Activated gamma-delta T cell (primary cell): ENCODE measurements around the gene HUNK.

Experiments
- DNase-seq: peaks from one replicate; lab custom pipeline; 2025; lab: John Stamatoyannopoulos, UW

HUNK gene

DNA sequence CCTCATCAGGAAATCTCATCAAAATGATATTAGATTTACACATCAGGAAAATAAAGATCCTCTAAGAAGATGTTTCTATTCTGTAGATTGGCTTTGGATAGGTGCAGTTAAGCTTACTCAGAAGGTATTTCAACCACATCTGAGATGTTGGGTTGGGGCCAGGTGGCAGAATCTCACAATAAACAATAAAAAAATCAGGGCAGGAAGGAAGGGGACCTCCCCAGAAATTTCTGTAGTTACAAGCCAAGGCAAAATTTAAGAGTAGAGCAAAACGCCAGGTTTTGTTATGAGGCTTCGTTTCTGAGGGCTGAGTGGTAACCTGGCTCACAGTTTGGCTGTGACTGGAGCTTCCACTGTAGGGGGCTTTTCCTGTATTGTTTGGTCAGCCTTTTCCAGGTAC is 84.8 kb downstream of the HUNK start:
- DNase-seq, result no peak

DNA sequence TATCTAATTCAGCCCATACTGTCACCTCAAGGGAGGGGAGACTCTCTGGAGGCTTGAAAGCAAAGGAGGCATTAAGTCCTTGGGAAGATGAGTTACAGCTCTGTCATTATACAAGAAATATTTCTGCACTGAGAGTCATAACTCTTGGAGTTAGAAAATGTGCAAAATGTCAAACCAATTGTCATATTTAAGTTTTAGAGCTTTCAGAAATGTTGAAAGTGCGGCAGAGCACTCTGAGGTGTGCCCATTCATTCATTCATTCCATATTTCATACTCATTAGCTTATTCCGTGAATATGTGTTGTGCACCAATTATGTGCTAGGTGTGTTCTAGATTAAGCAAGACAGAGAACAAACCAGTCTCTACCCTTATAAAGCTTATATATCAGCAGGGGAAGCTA is 87.1 kb downstream of the HUNK start:
- no peak for DNase-seq

DNA sequence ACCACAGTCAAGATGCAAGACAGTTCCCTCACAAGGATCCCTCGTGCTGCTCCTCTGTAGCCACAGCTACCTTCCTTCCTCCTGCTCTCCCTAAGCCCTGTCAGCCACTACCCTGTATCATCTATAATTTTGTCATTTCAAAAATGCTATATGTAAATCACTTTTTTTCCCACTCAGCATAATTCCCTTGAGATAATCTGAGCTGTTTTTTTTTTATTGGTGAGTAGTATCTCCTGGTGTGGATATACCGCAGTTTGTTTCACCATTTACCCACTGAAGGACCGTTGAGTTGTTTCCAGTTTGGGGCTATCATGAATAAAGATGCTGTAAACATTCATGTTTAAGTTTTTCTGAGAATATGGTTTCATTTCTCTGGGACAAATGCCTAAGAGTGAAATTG is 88.2 kb downstream of the HUNK start:
- DNase-seq, result no peak

DNA sequence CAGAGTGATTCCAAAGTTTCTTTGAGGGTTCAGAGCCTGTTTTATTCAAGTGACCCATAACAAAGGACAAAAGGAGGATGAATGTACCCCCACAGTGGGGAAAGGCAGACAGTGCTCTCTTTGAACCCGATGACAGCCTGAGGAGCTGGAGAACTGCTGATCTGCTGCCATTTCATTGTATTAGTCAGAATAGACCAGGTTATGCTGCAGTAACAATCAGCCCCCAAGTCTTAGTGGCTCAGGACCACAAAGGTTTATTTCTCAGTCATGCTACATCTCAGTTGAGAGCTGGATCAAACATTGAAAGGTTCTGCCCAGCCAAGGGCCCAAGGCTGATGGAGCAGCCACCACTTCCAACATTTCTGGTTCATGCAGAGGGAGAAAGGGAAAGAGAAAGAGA is 88.9 kb downstream of the HUNK start:
- no peak for DNase-seq

DNA sequence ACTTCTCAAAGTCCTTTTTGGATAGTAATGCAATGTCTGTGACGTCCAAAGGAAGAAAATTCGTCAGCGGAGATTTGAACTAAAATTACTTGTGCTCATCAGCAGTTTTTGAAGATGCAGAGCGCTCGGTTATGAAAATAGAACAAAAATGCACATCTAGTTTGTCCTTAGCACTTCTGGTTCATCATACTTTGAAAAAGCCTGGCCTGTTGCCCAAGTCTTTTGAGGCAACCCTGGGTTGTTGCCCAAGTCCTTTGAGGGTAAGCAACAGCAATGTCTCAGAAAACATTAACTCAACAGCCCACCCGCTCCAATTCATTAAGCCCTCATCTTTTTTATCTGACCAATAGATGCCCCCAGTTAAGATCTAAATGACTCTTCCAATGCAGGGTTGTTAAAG is 91.9 kb downstream of the HUNK start:
- no peak for DNase-seq

DNA sequence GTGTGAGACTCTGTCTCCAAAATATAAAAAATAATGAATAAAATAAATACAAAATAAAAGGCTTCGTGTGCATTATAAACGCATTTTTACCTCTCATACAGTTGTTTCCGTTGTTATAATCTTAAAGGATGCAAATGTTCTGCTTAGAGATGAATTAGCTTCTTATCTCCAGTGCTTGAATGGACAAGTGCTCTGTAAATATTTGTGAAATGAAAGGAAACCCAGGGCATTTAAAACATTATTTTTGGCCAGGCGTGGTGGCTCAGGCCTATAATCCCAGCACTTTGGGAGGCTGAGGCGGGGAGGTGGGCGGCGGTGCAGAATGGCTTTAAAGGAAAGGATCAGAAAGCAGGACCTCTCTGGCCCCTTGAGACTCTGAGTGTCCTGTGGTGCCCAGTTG is 94.5 kb downstream of the HUNK start:
- DNase-seq, result no peak

DNA sequence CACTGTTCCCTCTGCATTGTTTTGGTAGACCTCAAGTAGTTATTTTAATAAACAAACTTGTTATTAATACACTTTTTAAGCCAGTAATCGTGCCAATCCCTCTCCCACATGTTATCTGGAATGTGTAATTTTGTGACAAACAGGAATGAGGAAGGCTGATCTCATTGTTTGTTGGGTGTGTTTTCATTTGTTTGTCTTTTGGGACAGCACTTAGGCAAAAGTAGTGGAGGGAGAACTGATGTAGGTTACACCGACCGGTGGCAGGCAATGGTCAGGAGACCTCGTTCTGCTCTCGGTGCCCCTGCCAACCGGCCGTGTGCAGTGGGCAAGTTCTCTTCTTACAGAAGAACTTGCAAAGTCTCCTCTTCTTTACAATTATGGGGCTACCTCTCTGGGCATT is 99.8 kb downstream of the HUNK start:
- no peak for DNase-seq

DNA sequence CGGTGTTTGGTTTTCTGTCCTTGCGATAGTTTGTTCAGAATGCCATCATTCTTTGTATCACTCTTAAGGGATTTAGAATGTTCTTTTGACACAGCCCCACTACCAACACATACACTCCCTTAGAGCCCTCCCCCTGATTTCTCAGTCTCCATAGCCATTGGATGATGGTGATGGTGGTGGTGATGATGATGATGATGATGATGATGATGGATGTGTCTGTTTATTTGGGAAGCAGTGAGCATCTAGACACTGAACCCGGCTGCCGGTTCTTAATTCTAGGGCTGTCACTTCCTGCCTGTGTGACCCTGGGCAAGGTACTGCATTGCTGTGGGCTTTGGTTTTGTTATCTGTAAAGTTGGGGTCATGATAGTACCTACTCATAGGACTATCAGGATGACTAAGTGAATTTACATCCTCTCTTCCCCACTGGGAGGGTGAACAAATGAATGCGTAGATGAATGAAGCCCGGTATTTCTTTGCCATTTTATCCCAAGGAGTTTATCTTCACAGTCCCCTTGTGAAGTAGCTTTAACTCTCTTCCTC is 100.7 kb downstream of the HUNK start:
- no peak for DNase-seq

DNA sequence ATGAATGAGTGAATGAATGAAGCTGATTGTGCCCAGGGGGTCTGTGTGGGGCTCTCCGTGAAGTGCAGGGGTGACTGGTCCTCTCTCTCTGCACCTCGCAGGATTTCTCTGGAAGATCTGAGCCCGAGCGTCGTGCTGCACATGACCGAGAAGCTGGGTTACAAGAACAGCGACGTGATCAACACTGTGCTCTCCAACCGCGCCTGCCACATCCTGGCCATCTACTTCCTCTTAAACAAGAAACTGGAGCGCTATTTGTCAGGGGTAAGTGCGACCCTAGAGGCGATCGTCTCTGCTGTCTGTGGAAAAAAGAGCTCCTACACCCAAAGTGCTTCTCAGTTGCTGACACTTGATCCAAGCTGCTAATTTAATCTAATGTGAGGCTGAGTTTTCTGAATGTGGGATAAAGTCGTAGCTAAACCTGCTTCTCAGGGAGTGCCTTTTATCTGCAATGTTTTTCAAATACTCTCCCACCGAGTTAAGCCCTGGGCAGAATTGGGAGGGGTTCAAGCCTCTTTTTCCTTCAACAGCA is 101.7 kb downstream of the HUNK start:
- no peak for DNase-seq

DNA sequence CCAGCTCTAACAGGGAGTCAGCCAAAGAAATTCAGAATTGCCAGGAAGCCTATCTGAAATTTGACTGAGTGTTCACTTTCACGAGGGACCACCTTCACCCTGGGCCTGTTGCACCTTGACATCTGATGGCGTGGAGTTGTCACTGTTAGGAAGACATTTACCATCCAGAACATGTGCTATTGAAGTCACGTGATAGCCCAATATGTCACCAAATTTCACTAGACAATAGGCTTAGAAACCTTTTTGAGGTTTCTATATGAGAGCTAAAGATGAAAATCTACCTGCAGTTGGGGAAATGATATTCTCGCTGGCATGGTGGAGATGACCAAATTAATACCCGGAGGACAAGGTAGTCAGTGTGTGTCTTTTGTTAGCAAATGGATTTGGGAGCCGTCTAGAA is 102.7 kb downstream of the HUNK start:
- no peak for DNase-seq

DNA sequence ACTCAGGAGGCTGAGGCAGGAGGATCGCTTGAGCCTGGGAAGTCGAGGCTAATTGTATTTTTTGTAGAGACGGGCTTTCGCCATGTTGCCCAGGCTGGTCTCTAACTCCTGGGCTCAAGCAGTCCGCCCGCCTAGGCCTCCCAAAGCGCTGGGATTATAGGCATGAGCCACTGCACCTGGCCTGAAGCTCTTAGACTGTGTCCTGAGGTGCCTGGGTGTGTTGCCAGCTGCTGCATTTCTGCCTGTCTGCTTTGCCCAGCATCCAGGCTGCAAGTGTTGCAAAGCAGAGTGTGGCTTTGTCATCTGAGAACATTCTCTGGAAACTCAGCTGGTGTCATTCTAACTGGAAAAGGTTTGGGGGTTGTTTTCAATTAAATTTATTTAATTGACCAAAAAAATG is 105.0 kb downstream of the HUNK start:
- DNase-seq, result no peak

DNA sequence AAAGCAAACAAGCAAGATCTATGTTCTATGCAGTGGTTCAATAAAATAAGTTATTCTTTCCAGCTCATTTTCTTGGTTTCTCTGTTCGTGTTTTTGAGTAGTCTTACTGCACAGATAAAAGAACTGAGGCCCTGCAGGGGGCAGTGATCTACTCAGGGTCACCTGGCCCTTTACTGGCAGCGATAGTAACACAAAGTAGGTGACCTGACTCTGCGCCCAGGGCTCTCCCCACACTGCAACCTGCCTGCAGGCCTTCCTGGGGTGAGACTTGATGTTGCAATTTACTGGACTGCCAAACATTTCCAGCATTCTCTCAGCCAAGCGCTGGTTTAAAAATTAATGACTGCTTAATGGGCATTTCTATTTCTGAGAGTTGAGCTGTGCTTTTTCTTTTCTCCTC is 110.3 kb downstream of the HUNK start:
- no peak for DNase-seq

DNA sequence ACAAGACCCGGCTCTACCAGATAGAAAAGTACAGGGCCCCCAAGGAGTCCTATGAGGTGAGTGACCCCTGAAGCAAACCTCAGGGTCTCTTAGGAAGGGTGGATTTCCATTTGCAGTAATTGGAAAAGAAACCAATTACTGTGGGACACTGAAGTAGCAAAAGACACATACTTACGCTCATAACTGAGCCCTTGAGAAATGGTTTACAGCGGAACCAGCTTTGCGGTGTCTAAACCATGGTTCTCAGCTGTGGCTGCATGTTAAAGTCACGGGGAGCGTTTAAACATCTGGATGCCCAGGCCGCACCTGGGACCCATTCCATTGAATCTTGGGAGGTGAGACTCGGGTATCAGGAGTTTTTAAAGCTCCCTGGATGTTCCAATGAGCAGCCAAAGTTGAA is 110.7 kb downstream of the HUNK start:
- no peak for DNase-seq

DNA sequence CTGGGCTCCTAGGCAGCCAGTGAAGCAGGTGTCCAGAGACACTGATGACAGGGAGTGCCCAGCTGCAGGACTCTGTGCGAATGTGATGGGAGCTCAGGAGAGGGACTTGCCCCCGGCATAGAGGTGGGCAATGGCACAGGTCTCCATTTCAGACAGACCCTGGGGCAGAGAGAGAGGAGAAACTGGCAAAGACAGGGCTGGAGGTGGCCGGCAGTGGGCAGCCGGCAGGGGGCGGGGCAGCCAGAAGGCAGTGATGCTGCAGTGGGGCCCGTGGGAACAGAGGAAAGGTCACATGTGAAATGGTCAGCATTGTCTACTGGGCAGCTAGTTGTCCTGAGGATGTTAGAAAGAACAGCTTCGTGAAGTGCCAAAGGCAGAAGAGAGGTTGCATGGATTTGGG is 112.6 kb downstream of the HUNK start:
- no peak for DNase-seq

DNA sequence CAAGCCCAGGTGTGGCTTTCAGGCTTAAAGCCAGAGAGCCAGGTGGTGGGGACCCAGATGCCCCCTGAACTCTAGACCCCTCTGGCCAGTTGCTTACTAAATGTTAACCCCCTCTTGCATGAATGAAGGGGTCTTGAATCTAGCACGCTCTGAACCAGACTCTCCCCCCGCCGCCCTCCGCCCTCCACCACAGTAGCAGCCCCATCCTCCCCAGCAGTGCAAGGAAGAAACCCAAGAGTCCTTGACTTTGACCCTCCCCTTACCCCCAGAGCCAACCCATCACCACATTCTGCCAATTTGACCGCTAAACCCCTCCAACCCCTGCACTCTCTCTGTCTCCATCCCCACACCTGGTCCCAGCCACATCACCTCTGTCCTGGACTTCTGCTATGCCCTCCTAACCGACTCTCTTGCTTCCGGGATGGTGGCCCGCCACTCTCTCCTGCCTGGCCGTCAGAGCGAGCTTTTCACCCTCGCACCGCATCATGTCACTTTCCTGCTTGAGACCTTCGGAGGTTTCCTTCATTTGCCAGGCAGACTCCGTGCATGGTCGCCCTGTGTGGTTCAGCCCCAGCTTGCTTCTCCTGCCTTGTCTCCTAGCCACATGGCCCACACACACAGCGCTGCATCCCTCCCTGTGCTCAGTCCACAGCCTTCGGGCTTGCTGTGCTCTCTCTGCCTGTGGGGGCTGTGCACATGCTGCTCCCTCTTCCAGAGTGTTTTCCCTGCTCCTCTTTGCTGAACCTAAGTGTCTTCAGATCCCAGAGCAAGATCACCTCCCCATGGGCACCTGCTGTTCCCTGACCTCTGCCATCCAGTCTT is 113.4 kb downstream of the HUNK start:
- DNase-seq, result no peak

DNA sequence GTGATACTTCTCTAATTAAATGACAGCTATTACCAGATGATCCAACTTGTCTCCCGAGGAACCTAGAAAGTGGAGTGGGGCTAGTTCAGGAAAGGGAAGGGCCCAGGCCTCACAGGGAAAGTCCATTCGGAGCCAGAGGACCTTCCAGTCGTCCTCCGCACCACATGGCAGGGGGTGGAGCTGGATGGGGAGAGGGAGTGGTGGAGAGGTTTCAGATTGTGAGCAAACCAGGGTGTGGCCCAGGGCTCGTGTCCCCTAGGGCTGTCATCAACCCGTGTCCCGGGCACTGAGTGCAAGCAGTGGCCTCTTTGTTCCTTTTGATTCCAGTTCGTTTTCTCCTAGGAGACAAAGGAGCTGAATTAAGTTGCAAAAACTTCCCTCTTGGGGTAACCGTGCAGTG is 114.9 kb downstream of the HUNK start:
- DNase-seq, result no peak

DNA sequence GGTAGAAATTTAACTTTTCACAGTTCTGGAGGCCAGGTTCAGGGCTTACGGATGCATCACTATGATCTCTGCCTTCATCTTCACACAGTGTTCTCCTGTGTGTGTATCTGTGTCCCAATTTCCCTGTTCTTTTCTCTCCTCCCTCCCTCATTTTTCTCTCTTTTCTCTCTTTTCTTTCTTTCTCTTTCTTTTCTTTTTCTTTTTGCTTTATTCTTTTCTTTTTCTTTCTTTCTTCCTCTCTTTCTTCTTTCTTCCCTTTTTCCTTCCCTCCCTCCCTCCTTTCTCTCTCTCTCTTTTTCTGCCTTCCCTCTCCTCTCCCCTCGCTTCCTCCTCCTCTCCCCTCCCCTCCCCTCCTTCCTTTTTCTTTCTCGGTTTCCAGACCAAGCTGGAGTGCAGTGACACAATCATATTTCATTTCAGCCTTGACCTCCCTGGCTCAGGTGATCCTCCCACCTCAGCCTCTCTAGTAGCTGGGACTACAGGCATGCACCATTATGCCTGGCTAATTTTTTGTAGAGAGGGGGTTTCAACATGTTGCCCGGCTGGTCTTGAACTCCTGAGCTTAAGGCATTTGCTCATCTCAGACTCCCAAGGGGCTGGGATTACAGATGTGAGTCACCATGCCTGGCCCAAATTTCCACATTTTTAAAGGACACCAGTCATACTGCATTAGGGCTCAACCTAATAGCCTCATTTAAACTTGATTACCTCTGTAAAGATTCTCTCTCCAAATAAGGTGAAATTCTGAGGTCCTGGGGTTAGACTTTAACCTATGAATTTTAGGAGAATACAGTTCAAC is 115.9 kb downstream of the HUNK start:
- DNase-seq, result no peak

DNA sequence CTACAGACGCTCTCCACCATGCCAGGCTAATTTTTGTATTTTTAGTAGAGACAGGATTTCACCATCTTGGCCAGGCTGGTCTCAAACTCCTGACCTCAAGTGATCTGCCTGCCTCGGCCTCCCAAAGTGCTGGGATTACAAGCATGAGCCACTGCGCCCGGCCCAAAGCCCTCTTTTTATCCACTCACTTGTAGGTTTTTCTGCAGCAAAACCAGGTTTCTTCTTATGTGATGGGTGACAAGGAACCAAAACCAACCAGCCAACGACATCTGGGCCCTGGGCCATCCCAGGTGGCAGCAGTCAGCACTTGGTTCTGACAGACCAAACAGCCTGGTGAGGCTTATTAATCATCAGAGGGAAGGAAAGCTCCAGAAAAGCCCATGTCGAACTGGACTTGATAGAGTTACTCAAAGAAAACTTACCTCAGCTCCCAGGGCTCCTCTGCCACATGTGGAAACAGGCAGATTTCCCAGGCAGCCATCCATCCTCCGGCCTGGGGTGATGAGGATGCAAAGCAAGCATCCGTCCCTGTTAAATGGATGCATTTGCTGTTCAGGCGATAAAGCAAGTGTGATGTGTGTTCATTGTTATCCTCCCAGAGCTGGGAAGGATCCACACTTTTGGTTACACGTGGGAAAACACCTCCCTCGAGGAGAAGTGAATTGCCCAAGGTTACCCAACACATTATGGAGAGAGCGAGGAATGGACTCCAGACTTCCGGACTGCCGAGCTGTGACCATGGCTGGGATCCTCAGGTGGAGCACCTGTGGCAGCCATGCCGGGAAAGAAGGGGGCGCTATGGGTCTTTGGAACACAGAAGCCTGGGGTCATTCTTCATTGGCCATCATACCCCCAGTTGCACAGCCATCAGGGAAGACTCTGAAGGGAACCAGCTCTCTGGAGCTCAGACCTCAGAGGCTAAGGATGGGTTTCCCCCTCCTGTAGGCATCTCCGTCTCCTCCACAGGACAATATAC is 118.8 kb downstream of the HUNK start:
- no peak for DNase-seq

DNA sequence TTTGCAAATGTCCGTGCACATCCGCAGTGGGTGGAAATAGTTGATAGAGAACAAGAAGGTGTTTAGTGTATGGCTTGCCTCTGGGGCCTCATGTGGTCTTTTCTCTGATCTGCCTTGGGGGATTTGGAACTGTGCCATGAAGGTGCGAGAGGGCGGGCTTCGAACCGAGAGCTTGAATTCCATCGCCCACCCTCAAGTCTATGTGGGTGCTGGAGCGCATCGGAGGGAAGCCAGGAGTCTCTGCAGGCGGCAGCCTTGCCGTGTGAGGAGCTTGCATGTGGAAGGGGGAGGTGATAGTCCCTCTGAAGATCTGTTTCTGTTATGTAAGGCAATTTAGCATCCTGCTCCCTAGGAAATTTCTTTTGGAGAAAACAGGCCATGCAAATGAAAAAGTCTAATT is 119.6 kb downstream of the HUNK start:
- no peak for DNase-seq

DNA sequence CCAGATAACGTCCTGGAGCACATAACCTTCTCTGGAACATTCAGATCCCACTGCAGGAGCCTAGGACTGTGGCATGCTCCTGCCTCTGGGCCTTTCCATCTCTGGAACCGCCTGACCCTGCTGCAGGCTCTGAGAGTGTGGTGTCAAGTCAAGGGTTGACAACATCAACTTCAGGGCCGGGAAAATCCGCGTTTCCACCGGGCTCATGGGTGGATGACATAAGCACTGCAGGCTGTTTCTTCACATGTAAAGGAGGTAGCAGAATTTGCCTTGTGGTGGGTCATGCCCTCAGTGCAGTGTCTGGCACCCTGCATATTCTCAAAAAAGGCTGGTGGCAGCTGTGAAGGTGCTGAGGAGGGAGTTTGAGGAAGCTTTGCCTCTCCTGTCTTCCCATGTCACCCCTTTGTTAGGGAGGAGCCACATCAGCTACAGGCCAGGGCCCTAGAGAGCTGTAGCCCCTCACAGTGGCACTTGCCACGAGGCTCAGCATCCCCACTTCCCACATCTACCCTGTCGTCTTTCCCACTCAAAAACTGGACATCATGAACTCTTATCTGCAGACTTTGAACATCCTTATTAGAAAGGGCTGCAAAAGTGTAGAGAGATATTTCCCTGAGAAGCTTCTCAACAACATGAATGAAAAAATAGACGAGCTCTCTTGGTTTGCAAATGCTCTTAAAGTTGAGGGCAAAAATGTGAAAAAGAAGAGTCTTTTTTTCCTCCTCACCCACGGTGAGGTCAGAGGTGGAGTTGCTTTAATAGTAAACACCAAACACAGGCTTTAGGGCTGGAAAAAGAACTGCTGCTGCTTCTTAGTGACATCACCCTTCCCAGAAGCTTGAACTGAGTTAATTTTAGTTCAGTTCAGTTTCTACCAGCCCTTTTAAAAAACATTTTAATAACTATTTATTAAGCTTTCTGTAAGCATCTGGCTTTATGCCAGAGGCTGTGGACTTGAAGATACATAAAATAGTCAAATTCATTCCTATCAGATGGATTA is 121.3 kb downstream of the HUNK start:
- DNase-seq, result no peak
